Stimulated activated CD8-positive, alpha-beta memory T cell treated with anti-CD3 and anti-CD28 coated beads, Interleukin-4, amount 100 ng/mL, for 48 hours (primary cell): Measurements from ENCODE around the gene CNTN5.

Experiments
- DNase-seq: peaks from one replicate; pipeline ENCODE4 v3.0.0-alpha.2; 2020

The CNTN5 gene

DNA sequence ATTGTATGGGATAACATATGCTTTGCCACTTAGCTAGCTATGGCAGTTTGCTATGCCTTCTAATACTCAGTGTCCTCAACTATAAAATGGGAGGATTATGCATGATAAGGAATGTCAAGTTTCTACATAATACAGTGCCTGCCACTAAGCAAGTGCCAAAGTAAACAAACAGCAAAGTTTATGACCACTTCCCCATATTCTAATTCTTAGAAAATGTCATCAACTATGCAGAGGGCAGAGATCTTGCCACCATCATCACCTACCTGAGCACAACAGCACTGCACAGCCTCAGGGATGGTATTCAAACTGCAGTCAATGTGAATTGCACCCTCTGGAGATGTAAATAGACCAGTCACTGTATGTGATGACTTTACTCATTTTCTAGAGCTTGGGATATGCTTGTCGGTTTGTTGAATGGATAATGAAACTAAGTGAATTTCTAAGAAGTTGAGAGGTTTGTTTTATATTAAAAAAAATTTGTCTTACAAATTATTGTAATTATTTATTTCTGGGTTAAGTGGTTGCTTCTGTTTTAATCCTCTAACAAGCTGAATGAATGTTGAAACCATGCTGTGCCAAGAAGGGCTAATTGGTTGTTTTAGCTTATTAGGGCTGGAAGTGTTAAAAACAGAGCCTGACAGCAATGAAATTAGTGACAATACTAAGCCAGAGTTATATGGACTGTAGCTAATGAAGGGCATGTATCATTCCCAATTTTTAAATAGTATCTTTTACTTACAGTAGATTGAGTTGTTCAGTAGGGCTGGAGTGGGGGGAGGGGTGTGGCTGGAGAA is 398.4 kb downstream of the CNTN5 start:
- no peak for DNase-seq

- DNase-seq, result no peak
Observed at GRCh38 chr11:99419991-99420390, 399.2 kb downstream of the CNTN5 start.

DNA sequence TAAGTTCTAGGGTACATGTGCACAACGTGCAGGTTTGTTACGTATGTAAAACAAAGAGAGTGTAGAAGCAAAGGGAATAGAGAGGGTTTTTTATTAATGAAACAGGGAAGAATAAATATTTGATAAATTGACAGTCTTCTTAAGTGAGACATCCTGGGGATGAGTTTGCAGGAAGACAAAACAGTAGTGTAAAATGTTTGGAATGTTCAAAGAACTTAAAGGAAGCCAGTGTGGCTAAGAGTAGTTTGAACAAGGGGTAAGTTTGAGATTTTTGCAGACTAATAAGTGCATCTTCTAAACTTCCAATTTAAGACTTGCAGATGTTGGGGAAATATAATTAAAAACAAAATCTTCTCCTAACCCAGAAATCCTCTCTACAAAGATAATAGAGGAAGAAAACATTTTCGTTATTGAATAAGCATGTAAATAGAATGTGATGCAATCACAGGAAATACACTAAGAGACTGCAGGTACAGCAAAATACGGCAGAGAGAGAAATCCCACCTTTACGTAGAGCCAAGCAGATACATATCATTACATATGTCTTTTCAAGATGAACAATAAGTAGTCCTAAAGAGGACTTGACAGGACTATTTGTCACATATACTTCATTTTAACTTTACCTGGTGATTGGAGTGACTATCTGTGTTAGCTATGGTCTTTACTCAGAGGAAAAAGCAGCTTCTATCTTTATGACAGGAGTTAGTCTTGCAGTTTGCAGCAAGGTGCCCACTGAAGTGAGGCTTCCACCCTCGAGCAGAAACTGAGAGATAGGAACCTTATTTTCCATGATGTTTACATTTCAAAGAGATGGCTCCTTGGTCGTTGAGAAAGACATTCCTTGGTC is 402.1 kb downstream of the CNTN5 start:
- DNase-seq, result no peak

- DNase-seq, result no peak
Observed at GRCh38 chr11:99423428-99423983, 402.8 kb downstream of the CNTN5 start.

- DNase-seq, result no peak
Observed at GRCh38 chr11:99424313-99425084, 403.8 kb downstream of the CNTN5 start.

DNA sequence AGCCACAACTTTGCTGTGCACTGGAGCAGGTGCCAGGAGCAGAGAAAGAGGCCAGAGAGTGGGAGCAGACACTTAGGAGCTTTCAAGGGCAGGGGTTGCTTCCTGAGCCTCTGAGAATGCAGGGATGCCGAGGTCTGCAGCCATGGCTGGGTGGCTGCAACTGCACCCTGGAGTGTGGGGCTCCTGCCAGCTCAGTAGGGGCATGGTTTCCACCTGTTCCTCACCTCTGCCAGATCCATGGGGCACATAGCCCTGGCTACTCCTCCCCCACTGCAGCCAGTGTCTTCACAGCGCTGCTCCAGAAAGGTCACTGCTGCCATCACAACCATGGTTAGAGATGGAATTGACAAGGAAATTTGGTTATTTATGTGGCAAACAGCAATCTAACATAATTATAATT is 404.8 kb downstream of the CNTN5 start:
- no peak for DNase-seq

DNA sequence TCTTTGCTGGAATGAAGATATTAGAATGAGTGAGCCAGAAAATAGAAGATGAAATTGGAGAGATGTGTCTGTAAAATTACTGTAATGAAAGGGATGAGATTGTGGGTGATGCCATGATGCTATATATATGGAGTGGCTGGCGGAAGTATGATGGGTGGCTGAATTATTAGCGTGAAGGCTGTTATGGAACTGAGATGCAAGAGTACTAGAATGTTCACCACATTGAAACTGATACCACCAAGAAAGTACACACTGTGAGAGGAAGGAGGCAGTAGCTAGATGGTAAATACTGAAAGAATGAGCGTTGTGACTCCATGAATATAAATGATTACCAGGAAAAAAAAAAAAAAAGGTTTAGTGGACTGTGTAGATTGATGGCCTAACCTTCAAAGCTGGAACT is 411.9 kb downstream of the CNTN5 start:
- DNase-seq, result no peak

DNA sequence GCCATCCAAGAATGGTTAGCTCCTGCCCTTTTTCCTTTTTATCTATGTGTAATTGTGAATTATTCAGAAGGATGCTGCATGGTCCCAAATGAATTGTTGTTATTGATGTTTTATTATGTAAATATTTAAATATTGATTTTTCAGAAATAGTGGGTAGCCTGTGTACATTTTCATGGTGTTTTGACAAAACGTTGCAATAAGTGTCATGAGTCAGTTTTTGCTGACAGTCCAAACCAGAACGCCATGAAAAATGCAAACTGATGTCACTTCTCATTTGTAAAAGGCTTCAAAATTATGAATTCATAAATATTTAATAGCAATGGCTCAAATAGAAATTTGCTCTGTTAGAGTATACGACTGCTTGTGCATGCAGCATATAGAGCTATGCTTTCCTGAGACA is 422.5 kb downstream of the CNTN5 start:
- no peak for DNase-seq

- DNase-seq, result no peak
Observed at GRCh38 chr11:99446400-99446799, 425.7 kb downstream of the CNTN5 start.

- DNase-seq, result no peak
Observed at GRCh38 chr11:99449345-99449744, 428.6 kb downstream of the CNTN5 start.

DNA sequence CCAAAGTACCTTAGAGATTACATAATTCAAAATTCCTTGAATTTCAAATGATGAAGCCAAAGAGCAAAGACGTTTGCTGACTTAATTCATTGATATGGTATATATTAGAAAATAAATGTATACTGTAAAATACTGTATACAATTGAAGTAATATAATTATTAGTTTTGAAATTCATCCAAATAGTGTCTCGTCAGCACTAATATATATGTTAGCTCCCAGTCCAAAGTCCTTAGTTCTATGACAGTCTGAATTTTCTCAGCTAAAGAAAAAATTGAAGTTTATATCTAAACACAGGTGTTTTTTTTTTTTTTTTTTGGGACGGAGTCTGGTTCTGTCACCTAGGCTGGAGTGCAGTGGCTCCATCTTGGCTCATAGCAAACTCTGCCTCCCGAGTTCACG is 431.3 kb downstream of the CNTN5 start:
- DNase-seq, result no peak

DNA sequence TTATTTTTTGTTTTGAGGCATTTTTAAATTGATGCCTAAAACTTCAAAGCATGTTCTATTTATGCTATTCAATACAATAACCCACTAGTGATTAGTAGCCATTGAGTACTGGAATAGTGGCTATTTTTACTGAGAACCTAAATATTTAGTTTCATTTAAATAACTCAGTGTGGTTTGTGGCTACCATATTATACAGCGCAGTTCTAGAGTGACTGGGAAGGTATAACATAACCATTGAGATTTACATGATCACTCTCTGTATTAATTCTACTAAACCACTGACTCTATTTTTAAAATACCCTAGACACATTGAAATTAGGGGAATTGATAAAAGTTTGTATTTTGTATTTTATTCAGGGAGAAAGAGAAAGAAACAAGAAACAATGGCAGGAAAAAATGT is 441.2 kb downstream of the CNTN5 start:
- no peak for DNase-seq

GRCh38 chr11:99464985-99465384 is 444.2 kb downstream of the CNTN5 start:
- no peak for DNase-seq

GRCh38 chr11:99489581-99489980 is 468.8 kb downstream of the CNTN5 start:
- DNase-seq, result no peak

- DNase-seq, result no peak
Observed at GRCh38 chr11:99494065-99494464, 473.3 kb downstream of the CNTN5 start.

DNA sequence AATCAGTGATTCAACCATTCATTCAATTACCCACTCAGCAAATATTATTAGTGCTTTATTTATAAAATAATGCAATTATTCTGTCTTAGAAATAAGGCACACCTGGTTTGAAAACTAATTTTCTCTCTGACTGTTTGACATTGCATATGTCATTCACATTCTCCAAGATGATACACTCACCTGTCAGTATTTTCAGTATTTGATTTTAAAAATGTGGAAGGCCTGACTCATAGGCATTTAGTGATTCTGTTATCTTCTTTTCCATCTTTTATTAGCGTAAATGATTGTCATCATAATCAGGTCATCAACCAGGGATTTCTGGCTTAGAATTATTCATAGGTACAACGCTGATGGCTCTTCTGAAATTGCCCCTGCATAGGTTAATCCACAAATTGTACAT is 480.9 kb downstream of the CNTN5 start:
- no peak for DNase-seq

GRCh38 chr11:99505316-99505715 is 484.6 kb downstream of the CNTN5 start:
- no peak for DNase-seq

- DNase-seq, result no peak
Observed at GRCh38 chr11:99505831-99506230, 485.1 kb downstream of the CNTN5 start.

DNA sequence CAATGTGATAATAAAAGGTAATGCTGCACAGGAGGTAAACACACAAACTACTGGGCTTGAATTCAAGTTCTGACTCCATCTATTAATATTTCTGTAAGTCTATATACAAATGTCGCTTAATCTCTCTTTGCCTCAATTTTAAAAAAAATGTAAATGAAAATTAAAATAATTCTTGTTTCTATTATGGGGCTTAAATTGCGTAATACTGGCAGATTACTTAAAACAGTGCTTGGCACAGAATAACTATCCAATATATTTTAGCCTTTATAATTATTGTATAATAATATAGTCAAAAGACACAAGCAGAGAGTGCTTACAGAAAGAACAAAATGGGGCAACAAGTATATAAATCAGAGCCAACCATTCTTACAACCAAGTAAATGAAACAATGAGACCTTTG is 489.1 kb downstream of the CNTN5 start:
- DNase-seq, result no peak

- no peak for DNase-seq
Observed at GRCh38 chr11:99513368-99513767, 492.6 kb downstream of the CNTN5 start.

GRCh38 chr11:99519095-99519494 is 498.3 kb downstream of the CNTN5 start:
- no peak for DNase-seq

- DNase-seq, result no peak
Observed at GRCh38 chr11:99522467-99523173, 501.9 kb downstream of the CNTN5 start.

DNA sequence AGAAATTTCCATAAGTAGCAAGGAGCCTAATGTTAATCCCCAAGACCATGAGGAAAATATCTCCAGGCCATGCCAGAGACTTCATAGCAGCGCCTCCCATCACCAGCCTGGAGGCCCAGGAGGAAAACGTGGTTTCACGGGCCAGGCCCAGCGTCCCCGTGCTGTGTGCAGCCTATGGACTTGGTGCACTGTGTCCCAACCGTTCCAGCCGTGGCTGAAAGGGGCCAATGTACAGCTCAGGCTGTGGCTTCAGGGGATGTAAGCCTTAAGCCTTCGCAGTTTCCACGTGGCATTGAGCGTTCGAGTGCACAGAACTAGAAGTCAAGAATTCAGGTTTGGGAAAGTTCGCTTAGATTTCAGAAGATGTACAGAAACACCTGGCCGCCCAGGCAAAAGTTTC is 510.7 kb downstream of the CNTN5 start:
- DNase-seq, result no peak
